Measurements from ENCODE around the gene PARN. TPM values are rescaled to one million over a fixed set of nuclear protein-coding genes. Genes with fewer than 3 reads are reported as not detected.
A peak's percentile ranks its signal among the peaks of the same experiment; 100 is the strongest.

The PARN gene
- total and polyA plus RNA-seq, 2 experiments from 2014 or later = 32.5 to 61.3 TPM

DNA sequence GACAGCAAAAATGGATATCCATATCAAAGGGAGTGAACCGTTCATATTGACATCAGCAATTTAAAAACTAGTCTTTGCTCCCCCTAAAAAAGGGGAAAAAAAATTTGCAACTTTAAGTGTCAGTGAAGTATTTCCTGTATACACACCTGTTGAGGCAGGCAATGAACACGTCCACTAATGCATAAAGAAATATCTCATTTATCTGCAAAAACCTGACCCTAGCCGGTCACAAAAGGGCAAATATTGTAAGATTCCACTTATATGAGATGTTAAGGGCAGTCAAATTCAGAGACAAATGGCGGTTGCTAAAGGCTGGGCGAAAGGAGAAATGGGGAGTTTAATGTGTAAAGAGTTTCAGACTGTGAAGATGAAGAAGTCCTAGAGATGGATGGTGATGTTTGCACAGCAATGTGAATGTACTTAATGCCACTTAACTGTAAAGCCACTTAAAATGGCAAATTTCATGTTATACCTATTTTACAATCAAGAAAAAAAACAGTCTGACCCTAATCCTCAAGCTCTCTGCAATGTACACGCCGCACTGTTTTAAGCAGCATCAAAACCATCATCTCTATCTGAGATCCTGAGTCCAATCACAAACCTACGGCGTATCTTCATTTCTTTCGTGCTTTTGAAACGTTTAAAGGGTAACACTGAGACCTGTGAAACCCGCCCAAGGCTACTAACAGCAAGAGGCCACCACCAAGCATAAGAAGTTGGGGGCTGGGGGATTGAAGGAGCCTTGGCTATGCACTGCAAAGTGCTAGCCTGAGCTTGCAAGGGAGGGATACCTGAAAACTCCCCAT lies 1.1 kb downstream of the PARN start:
- peaks cover 9% of the 10 kb centered on the region for H3K4me1 ChIP-seq (ENCODE audit: insufficient read depth)
- peak overlapping the region; percentile 75 for H3K4me3 ChIP-seq
- Mint-ChIP-seq H3K4me3 (peak overlapping the region; percentile 96), H3K27ac (peak overlapping the region; percentile 98), H3K4me1 (peaks cover 14% of the 10 kb centered on the region), H3K9me3 (no peaks in the 10 kb centered on the region), H3K36me3 (ENCODE audit: low read depth) (peaks cover 50% of the 10 kb centered on the region), H3K27me3 (ENCODE audit: insufficient read depth, low read depth, poor library complexity) (peaks cover 7% of the 10 kb centered on the region)
- 0 out of 2 replicates have a peak overlapping the region, but pooled peaks have one; percentile 16 for H2AFZ ChIP-seq
- ATAC-seq (peak; percentile 0; the same call in 2 of the 3 replicates), DNase-seq (ENCODE audit: low spot score) (peak; percentile 52)
- TF ChIP-seq EZH2 (IDR thresholded peaks at IDR 0.05; ENCODE audit: low read depth, unreplicated experiment) = no peak
- no peak for TF ChIP-seq ZNF331 (CRISPR knock-in tag; IDR thresholded peaks at IDR 0.05; ENCODE audit: low read depth)
- TF ChIP-seq REST (IDR thresholded peaks at IDR 0.05; ENCODE audit: unreplicated experiment) = no peak
- no peak for TF ChIP-seq ETS1 (IDR thresholded peaks at IDR 0.05)
- no peak for TF ChIP-seq STAT1 (IDR thresholded peaks at IDR 0.05; ENCODE audit: unreplicated experiment)
- no peak for TF ChIP-seq EZH2phosphoT487 (IDR thresholded peaks at IDR 0.05; ENCODE audit: unreplicated experiment)
- no peak for TF ChIP-seq JUNB (IDR thresholded peaks at IDR 0.05; ENCODE audit: unreplicated experiment)
- TF ChIP-seq POLR2AphosphoS5 (IDR thresholded peaks at IDR 0.05; ENCODE audit: low read depth) = no peak
- no peak for TF ChIP-seq NANOG (IDR thresholded peaks at IDR 0.05; ENCODE audit: borderline replicate concordance)
- TF ChIP-seq ZNF114 (CRISPR knock-in tag; IDR thresholded peaks at IDR 0.05) = no peak
- no peak for TF ChIP-seq ZNF462 (CRISPR knock-in tag; IDR thresholded peaks at IDR 0.05)
- H3K27ac ChIP-seq (ENCODE audit: low read depth) = peak overlapping the region; percentile 93
- H3K9me2 ChIP-seq (ENCODE audit: insufficient read depth) = no peaks in the 10 kb centered on the region
- H4K20me1 ChIP-seq (replicated peaks; ENCODE audit: insufficient read depth) = peaks cover 3% of the 10 kb centered on the region; the same call in 1 of the 2 replicates
- peaks cover 34% of the 10 kb centered on the region for H3K36me3 ChIP-seq (ENCODE audit: insufficient read depth)
- H3K4me2 ChIP-seq = peak overlapping the region; percentile 90
- H3F3A ChIP-seq (replicated peaks; ENCODE audit: low read depth) = peaks cover 14% of the 10 kb centered on the region; the same call in 1 of the 2 replicates
- H3K27me3 ChIP-seq (ENCODE audit: insufficient read depth) = no peaks in the 10 kb centered on the region
- H3K79me2 ChIP-seq (replicated peaks; ENCODE audit: insufficient read depth) = peaks cover 28% of the 10 kb centered on the region

All from GM23338 (cell line).